SHP77 treated with DMSO at 0.1 percent for 48 hours (cell line): ENCODE results near the gene PP2D1.
A peak's percentile ranks its signal among the peaks of the same experiment; 100 is the strongest.
"Not testable (repeated sequence)": the region's sequence is repeated elsewhere in the genome, so short reads cannot be mapped to it uniquely, and the experiment has no call there.

ENCODE experiments used
- DNase-seq: peaks from one replicate; lab custom pipeline; 2025; lab: John Stamatoyannopoulos, UW

The PP2D1 gene

DNA sequence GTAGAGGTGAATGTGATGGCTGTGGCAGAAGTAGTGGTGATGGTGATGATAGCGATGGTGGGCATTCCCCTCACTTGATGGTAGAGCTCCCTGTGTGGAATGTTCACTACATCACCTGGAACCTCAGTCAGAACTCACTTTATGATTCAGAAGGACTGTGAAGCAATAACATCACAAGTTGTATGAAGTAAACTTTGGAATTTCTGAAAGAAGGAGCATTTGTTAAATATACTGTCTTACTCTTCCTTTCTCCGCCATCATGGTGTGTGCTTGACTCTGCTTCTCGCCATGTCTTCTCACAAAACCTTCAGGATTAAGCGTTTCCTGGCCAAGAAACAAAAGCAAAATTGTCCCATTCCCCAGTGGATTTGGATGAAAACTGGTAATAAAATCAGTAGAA is at the start of gene PP2D1:
Gene PP2D1 (minus strand): TSS at position 101 of the 400 bp plus-strand sequence. CDS start 192 bp downstream, outside the sequence.
- no peak for DNase-seq

DNA sequence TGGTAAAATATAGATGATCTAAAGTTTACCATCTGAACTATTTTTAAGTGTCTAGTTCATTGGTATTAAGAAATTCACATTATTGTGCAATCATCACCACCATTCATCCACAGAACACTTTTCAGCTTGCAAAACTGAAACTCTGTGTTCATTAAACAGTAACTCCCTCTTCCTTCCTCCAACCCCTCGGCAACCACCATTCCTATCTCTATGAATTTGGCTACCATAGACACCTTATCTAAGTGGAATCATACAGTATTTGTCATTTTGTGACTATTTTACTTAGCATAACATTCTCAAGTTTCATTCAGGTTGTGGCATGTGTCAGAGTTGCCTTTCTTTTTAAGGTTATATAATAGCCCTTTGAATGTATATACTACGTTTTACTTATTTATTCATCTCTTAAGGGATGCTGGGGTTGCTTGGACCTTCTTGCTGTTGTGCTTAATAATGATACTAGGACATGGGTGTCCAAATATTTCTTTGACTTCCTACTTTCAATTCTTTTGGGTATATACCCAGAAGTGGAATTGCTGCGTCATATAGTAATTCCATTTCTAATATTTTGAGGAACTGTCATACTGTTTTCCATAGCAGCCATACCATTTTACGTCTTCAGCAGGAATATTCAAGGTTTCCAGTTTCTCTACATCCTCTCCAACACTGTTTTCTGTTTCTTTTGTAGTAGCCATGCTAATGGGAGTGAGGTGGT is 49.1 kb upstream of the PP2D1 start:
- no peak for DNase-seq

DNA sequence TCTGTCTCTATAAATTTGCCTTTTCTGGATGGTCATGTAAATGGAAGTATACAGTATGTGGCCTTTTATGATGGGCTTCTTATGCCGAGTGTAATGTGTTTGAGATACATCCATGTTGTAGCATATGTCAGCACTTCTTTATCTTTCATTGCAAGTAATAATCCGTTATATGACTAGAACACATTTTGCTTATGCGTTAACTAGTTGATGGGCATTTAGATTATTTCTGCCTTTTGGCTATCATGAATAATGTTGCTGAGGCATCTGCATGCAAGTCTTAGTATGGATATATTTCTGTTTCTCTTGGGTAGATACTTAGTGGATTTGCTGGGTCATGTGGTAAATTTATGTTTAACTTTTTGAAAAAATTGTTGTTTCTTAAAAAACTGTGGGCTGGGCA is 47.9 kb upstream of the PP2D1 start:
- DNase-seq, result no peak

DNA sequence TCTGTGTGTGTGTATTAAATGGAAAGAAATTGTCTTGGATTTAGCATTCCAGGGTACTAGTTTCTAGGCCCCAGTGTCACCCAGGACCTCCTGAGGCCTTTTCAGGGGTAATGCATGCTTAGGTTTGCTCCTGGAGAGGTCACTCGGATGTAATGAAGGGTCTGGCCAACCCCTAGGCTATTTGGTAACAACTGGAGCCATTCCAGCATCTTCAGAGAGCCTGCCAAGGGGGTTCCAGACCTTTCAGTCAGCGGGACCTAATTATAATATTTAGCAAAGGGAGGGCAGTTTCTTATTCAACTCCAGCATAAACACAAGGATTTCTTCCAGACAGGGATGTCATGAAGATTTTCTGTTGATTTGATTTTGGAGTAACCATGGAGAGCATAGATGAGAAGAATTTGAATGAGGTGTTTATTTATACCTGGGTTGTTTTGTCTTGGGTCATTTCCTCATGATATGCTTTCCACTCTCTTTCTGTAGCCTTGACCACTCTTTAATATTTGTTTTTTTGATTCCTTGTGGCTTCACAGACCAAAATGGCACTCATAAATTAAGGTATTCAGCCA is 45.6 kb upstream of the PP2D1 start:
- no peak for DNase-seq

DNA sequence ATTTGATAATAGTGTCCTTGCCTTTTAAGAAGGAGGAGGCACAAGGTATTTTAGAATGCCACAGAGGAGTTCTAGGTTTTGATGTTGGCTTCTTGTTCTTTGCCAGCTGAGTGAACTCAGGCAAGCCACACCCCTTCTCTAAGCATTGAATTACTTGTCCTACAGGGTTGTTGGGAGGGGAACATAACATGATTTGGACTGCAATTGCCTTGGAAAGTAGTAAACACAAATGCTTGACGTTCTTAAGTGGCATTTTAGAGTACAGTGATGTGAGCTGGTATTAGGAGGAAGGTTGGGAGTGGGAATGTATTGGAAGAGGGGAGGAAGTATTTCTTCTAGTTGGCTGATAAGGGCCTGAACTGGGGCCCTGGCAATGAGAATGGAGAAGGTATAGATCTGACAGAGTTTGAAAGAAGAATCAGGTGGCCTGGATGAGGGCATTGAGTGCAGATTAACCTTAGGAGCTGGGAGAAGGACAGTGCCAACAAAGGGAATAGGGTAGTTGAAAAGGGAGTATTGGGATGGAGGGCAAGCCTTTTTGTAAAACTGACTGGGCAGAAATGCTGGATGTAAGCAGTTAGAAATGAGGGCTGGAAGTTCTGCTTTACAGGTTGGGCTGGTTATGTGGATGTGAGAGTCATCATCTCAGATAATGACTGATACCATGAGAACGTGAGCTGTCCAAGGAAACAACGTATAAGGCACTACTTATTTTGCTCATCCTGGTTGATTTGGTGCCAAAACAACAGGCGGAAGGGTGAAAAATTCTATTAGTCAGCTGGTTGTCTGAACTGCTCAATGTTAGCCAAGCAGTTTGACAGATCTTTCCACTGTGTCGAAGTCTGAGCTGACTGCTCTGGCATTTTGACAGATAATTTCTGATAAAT is 44.9 kb upstream of the PP2D1 start:
- no peak for DNase-seq

- no peak for DNase-seq
Measured at GRCh38 chr3:20055842-20056241, 43.8 kb upstream of the PP2D1 start.

GRCh38 chr3:20055020-20055775 is 43.1 kb upstream of the PP2D1 start:
- DNase-seq, result peak; percentile 24

GRCh38 chr3:20054549-20054987 is 42.5 kb upstream of the PP2D1 start:
- DNase-seq, result peak; percentile 81

GRCh38 chr3:20052851-20053250 is 40.8 kb upstream of the PP2D1 start:
- no peak for DNase-seq

- no peak for DNase-seq
Measured at GRCh38 chr3:20051123-20051806, 39.2 kb upstream of the PP2D1 start.

DNA sequence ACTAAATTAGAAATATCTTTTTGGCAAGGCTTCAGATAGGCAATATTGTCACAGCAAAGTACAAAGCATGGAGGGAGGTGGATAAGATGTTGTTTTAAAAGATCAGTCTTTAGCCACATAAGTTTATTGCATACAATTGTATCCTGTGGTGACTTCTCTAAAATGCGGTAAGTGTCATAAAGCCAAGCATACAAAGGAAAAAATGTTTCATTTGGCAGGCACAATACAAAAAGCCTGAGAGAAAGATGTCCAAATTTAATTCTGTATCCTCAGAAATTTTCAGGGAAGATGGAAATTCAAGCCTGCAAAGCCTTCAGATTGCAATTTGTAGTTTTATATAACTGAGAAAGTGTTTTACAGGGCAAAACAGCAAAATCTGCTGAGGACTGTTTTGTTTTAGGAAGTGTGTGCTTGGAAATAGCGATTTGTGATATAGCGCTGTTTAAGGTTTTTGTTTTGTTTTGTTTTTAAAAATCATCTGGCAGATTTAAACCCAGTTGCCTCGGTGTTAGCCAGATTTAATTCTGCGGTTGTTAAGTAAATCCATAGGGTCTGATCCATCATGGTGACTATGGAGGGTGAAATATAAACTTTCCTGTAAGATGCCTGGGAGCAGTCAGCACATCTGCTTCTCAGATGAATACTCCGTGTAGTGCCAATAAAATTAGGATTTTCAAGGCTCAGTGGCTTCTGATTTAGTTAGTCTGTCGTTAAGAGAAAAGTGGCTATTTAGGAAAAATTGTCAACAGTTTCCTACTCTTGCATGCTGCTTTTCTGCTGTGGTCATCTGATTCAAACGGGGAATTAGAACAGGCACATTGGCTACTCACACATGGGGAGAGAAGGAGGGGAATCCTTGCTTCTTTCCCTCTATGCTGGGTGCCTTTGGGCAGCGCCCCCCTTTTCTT is 36.2 kb upstream of the PP2D1 start:
- DNase-seq, result no peak

GRCh38 chr3:20047341-20047779 is 35.3 kb upstream of the PP2D1 start:
- no peak for DNase-seq

DNA sequence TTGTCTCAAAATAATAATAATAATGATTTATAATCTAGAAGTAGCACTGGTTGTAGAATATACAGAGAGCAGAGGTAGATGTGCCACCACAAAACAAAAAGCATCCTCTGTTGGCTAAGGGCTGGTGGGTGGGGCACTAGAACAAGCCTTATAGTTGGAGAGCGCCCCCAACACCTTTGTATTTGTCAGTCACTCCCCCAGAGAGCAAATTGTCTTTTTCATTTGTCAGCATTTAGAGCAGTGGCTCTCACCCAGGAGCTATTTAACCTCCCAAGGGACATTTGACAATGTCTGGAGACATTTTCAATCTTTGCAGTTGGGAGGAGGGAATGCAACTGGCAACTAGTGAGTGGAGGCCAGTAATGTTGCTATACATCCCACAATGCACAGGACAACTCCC is 34.5 kb upstream of the PP2D1 start:
- no peak for DNase-seq

DNA sequence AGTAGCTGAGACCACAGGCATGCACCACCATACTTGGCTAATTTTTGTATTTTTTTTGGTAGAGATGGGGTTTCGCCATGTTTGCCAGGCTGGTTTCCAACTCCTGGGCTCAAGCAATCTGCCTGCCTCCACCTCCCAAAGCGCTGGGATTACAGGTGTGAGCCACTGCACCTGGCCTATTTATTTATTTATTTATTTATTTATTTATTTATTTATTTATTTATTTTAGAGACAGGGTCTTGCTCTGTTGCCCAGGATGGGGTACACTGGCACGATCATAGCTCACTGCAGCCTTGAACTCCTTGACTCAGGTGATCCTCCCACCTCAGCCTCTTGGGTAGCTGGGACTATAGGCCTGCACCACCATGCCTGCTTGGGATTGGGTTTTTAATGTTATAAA is 33.1 kb upstream of the PP2D1 start:
- DNase-seq, result not testable (repeated sequence)

DNA sequence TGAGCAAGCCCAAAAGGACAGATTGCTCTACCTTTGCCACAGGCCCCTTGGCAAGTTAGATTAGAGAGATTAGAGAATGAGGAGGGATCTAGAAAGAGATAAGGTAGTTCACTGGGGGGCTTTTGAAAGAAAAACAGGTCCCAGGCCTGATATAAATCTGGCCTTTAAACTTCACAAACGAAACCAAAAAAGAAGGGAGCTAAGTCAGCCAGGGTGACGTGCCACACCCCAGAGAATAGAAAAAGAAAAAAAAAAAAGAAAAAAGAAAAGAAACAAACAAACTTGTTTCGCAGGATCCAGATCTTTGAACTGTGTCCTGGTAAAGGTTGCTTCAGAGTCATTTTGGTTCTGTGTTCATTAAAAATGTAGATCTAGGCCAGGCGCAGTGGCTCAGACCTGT is 31.8 kb upstream of the PP2D1 start:
- DNase-seq, result no peak

GRCh38 chr3:20043396-20043795 is 31.3 kb upstream of the PP2D1 start:
- DNase-seq, result no peak

GRCh38 chr3:20042331-20042730 is 30.3 kb upstream of the PP2D1 start:
- DNase-seq, result no peak

GRCh38 chr3:20041197-20041780 is 29.2 kb upstream of the PP2D1 start:
- peak; percentile 49 for DNase-seq

DNA sequence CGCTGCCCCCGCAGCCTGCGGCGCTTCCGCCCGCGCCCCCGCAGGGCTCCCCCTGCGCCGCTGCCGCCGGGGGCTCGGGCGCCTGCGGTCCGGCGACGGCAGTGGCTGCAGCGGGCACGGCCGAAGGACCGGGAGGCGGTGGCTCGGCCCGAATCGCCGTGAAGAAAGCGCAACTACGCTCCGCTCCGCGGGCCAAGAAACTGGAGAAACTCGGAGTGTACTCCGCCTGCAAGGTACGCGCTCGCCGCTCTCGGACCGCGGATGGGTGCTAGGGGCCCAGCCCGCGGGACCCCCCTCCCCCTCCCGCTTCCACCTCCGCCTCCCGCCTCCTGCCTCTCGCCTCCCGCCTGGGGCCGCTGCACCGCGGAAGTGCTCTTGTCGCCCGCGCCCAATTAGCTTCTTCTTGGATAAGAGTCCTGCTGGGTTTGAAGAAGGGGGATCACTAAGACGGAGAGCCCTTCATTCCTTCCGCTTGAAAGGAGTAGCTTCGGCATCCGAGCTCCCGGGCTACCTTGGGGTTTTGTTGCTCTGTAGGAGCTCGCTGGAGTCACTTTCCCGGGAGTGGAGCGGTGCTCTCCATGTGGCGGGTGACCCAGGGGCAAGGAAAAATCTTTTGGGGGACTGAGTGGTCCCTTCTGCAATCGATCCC is 28.6 kb upstream of the PP2D1 start:
- no peak for DNase-seq
